Stimulated activated CD8-positive, alpha-beta memory T cell treated with anti-CD3 and anti-CD28 coated beads, Interleukin-2, amount 100 ng/mL, for 48 hours (primary cell): Measurements from ENCODE around the gene IFNA6.

Experiments
- DNase-seq, 2 donors: peaks; one replicate each; pipeline ENCODE4 v3.0.0-alpha.2; 2020; ENCODE audit warnings: low read depth in 2 of 2

Gene IFNA6

GRCh38 chr9:21331676-21332402 lies 18.8 kb downstream of the IFNA6 start:
- no peak for DNase-seq

DNA sequence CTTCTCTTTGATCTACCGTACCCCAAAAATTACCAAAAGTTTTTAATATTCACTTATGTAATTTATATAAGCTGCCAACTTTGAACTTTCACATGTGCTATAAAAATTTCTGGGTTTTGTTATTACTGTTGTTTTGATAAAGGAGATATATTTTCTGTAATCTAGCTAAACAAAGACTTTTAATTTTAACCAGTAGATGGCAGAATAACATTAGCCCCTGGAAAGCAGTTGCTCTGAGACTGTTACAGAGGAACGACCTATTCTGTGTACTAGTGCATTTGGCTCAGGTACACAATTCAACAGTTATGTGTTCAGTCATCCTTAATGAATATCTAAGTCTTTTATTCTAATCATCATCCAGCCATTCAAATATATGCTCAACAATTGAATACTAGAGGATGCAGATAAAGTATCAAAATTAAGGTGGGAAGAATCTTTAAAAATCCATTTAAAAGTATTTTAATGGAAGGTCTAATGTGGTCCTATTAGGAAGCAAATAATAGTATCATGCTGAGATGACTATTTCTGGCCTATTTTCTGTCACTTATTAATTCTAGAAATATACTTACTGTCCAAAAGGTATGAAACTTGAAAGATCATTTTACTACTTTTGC lies 24.1 kb downstream of the IFNA6 start:
- no peak for DNase-seq

GRCh38 chr9:21324047-21324446 lies 26.6 kb downstream of the IFNA6 start:
- no peak for DNase-seq

DNA sequence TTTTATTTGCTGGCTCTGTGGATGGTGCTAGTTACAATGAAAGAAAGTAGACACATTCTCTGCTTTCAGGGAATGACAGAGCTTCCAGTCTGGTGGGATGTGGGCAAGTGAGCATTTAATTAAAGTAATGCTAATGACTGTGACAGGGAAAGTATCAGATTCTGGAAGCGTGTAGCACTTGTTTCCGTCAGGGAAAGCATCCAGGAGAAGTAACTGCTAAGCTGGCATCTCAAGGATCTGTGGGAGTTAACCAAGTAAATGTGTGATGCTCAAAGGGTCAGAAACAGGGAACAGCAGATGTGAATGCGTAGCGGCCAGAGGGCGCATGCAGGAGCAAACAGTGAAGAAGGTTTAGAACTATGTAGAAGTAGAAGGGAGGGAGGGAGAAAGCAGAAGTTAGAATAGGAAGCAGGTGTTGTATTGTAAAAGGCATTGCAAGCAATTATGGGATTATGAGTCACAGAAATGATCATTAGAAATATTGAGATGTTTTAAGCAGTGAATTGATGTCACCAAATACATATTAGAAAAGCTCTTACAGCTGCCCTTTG lies 27.7 kb downstream of the IFNA6 start:
- no peak for DNase-seq

DNA sequence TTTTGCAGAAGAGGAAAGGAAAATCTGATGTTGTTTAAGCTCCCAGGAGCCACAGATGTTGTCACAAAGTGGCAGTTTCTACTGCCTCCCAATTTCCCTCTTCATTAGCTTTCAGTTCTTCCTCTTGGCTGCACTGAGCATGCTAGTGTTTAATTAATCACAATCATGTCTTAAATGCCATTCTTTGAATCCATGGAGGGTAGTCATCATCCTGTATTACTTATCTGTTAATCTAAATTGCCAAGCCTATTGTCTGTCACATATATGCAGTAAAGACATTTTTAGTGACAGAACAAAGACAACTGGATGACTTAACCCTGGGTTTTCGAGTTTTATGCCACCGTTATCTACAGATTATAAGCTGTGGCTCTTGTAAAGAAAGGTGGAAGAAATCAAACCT lies 30.2 kb downstream of the IFNA6 start:
- DNase-seq: no peak

GRCh38 chr9:21317956-21318923 lies 32.4 kb downstream of the IFNA6 start:
- DNase-seq: no peak

- no peak for DNase-seq
Observed at GRCh38 chr9:21316860-21317259, 33.8 kb downstream of the IFNA6 start.

GRCh38 chr9:21316032-21316842 lies 34.5 kb downstream of the IFNA6 start:
- DNase-seq: no peak

- no peak for DNase-seq
Observed at GRCh38 chr9:21314152-21314551, 36.5 kb downstream of the IFNA6 start.

DNA sequence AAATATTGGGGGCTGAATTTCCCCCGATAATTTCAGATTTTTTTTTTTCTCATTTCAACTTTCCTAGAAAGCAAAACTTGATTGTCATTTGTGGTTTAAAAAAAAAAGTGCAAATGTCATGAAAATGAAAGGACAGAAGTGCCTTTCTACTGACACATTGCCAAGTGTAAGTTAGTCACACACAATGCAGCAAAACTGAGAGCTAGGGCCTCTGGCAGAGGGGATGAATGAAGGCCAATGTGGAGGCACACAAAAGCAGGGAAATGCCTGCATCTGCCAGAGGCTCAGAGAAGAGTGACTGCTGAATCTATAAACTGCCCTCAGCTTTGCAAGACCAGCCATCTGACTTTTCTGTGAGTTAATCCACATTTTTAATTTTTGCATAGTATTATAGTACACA lies 38.8 kb downstream of the IFNA6 start:
- no peak for DNase-seq

DNA sequence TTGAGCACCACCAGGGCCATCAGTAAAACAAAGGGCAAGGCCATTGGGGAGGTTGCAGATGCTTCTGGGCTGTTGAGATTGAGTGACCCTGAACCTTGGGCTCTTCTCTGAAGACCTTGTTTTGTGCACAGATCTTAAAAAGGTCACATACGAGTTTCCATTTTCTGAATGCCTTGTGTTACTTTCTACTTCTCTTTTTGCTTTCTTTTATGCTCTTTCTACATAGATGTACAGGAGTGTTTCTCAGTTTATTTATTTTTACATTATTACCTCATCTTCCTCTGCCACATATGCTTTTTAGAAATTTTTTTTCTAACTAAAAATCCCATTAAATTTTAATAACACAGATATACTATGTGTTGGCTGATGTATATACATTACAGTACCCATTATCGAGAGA lies 45.5 kb downstream of the IFNA6 start, which contains the start of gene IFNA5:
IFNA5 (minus strand) TSS at position 101 of the 400 bp plus-strand sequence; CDS start at position 44, 57 bp downstream.
- no peak for DNase-seq
